ENCODE results near the gene SMYD4. TPM values are rescaled to one million over a fixed set of nuclear protein-coding genes. Genes with fewer than 3 reads are reported as not detected.

The SMYD4 gene
- total RNA-seq, 1 experiment from 2014 or later = 9.3 TPM

DNA sequence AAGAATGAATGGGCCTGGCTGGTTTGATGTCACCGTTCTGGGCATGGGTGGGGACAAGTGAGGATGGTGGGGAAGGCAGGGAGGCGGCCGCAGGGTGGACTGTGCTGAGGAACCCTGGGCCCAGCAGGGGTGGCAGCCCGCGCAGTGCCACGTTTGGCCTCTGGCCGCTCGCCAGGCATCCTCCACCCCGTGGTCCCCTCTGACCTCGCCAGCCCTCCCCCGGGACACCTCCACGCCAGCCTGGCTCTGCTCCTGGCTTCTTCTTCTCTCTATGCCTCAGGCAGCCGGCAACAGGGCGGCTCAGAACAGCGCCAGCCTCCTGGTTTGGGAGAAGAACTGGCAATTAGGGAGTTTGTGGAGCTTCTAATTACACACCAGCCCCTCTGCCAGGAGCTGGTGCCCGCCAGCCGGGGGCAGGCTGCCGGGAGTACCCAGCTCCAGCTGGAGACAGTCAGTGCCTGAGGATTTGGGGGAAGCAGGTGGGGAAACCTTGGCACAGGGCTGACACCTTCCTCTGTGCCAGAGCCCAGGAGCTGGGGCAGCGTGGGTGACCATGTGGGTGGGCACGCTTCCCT lies 74.4 kb downstream of the SMYD4 start:
- intact Hi-C loops (cut with micrococcal nuclease) = no loop called here

DNA sequence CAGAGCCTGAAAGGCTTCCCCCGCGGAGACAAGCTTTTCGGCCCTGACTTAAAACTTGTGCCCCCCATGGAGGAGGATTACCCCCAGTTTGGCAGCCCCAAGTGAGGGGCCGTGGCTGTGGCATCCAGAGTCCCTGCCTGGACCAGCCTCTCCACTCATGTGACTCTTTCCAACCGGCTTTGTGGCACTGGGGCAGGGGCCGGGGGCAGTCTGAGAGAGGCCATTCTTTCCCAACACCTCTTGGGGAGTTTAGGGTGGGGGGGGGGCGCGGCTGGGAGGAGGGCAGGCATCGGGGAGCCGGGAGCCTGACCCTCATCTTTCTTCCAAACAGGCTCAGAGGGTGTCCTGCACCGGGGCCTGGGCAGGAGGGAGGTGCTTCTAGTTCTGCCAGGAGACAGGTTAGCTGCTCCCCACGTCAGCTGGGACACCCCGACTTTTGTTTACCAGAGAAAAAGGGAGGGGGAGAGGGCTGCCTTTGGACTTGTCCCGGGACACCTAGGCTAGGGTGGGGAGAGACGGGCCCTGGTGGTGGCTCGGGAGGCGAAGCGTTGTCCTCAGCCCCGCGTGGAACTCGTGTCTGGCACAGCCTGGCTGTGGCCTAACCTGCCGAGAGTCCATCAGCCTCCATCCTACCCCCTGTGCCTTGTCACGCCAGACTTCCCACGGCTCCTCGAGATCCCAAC lies 75.1 kb downstream of the SMYD4 start:
- Histone ChIP-seq H4K20me1 (ENCODE audit: low read length) (no peaks in the 10 kb centered on the region), H3K27me3 (ENCODE audit: low read length) (no peaks in the 10 kb centered on the region), H3K4me3 (ENCODE audit: low read length) (no peak overlapping the region), H3K9me3 (ENCODE audit: low read length) (no peaks in the 10 kb centered on the region), H3K9ac (ENCODE audit: low read length) (no peak overlapping the region), H3F3A (ENCODE audit: low read length, unreplicated experiment) (no peaks in the 10 kb centered on the region), H2AFZ (ENCODE audit: low read length) (no peak overlapping the region), H3K9me2 (replicated peaks; ENCODE audit: low read length) (no peaks in the 10 kb centered on the region), H3K4me1 (ENCODE audit: insufficient read depth, low read length) (peaks cover 14% of the 10 kb centered on the region), H3K4me2 (ENCODE audit: low read length) (no peak overlapping the region), H3K36me3 (ENCODE audit: low read depth, low read length) (no peaks in the 10 kb centered on the region), H3K27ac (ENCODE audit: low read length) (no peak overlapping the region), H3K79me2 (ENCODE audit: low read length) (no peaks in the 10 kb centered on the region)
- ChIA-PET POLR2A (ENCODE audit: unreplicated experiment) (no interaction called here), CTCF (no interaction called here)
- no peak for ATAC-seq
- intact Hi-C loops (cut with micrococcal nuclease) = no loop called here
- no TSS peak for BruUV-seq (replicated peaks)
- no peak for DNase-seq
- TF ChIP-seq EZH2phosphoT487 (IDR thresholded peaks at IDR 0.05; ENCODE audit: borderline replicate concordance, low read length) (no peak), EZH2 (IDR thresholded peaks at IDR 0.05; ENCODE audit: low read length, unreplicated experiment) (no peak)
- TF ChIP-seq, protein P1, sequence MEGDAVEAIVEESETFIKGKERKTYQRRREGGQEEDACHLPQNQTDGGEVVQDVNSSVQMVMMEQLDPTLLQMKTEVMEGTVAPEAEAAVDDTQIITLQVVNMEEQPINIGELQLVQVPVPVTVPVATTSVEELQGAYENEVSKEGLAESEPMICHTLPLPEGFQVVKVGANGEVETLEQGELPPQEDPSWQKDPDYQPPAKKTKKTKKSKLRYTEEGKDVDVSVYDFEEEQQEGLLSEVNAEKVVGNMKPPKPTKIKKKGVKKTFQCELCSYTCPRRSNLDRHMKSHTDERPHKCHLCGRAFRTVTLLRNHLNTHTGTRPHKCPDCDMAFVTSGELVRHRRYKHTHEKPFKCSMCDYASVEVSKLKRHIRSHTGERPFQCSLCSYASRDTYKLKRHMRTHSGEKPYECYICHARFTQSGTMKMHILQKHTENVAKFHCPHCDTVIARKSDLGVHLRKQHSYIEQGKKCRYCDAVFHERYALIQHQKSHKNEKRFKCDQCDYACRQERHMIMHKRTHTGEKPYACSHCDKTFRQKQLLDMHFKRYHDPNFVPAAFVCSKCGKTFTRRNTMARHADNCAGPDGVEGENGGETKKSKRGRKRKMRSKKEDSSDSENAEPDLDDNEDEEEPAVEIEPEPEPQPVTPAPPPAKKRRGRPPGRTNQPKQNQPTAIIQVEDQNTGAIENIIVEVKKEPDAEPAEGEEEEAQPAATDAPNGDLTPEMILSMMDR (conservative IDR thresholded peaks at IDR 0.05; ENCODE audit: low read depth, low read length) = no peak

More for the DNA sequence above, 74.4 kb downstream of the SMYD4 start:
- no peak overlapping the region for H3K4me2 ChIP-seq (ENCODE audit: low read length)
- peaks cover 14% of the 10 kb centered on the region for H3K4me1 ChIP-seq (ENCODE audit: insufficient read depth, low read length)
- no peak overlapping the region for H3K27ac ChIP-seq (ENCODE audit: low read length)
- ATAC-seq (no peak), DNase-seq (no peak)
- H3K9me2 ChIP-seq (replicated peaks; ENCODE audit: low read length) = no peaks in the 10 kb centered on the region
- H3K36me3 ChIP-seq (ENCODE audit: low read depth, low read length) = no peaks in the 10 kb centered on the region
- no peak overlapping the region for H2AFZ ChIP-seq (ENCODE audit: low read length)
- H3K9ac ChIP-seq (ENCODE audit: low read length) = no peak overlapping the region
- H3K27me3 ChIP-seq (ENCODE audit: low read length) = no peaks in the 10 kb centered on the region
- H3F3A ChIP-seq (ENCODE audit: low read length, unreplicated experiment) = no peaks in the 10 kb centered on the region
- TF ChIP-seq EZH2 (IDR thresholded peaks at IDR 0.05; ENCODE audit: low read length, unreplicated experiment) (no peak), EZH2phosphoT487 (IDR thresholded peaks at IDR 0.05; ENCODE audit: borderline replicate concordance, low read length) (no peak)
- TF ChIP-seq, protein P1 (conservative IDR thresholded peaks at IDR 0.05; ENCODE audit: low read depth, low read length) = no peak
- H3K9me3 ChIP-seq (ENCODE audit: low read length) = no peaks in the 10 kb centered on the region
- no peaks in the 10 kb centered on the region for H4K20me1 ChIP-seq (ENCODE audit: low read length)
- POLR2A ChIA-PET (ENCODE audit: unreplicated experiment) = no interaction called here
- no TSS peak for BruUV-seq (replicated peaks)
- CTCF ChIA-PET = no interaction called here
- no peaks in the 10 kb centered on the region for H3K79me2 ChIP-seq (ENCODE audit: low read length)
- no peak overlapping the region for H3K4me3 ChIP-seq (ENCODE audit: low read length)

DNA sequence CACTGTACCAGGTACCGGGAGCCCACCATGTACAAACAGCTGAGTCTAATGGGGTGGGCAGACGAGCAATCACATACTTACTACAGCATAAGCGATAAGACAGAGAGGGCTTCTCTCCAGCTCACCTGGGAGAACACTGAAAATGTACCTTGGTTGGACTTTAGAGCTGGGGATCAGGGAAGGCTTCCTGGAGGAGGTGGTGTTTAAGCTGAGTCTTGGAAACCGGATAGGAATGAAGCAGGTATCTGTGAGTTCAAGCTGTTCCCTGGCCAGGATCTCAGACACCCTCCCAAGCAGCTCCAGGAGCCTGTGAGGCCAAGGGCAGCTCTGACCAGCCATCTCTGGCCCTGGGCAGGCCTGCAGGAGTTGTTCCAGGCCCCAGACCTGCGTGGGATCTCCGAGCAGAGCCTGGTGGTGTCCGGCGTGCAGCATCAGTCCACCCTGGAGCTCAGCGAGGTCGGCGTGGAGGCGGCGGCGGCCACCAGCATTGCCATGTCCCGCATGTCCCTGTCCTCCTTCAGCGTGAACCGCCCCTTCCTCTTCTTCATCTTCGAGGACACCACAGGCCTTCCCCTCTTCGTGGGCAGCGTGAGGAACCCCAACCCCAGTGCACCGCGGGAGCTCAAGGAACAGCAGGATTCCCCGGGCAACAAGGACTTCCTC lies 75.8 kb downstream of the SMYD4 start:
- DNase-seq = no peak
- H3K4me3 ChIP-seq (ENCODE audit: low read length) = no peak overlapping the region
- H3K27ac ChIP-seq (ENCODE audit: low read length) = no peak overlapping the region
- H4K20me1 ChIP-seq (ENCODE audit: low read length) = no peaks in the 10 kb centered on the region
- intact Hi-C loops (cut with micrococcal nuclease) = no loop called here
- H2AFZ ChIP-seq (ENCODE audit: low read length) = no peak overlapping the region
- no peaks in the 10 kb centered on the region for H3K79me2 ChIP-seq (ENCODE audit: low read length)
- no peaks in the 10 kb centered on the region for H3F3A ChIP-seq (ENCODE audit: low read length, unreplicated experiment)
- no peak overlapping the region for H3K4me2 ChIP-seq (ENCODE audit: low read length)
- peaks cover 14% of the 10 kb centered on the region for H3K4me1 ChIP-seq (ENCODE audit: insufficient read depth, low read length)
- H3K9ac ChIP-seq (ENCODE audit: low read length) = no peak overlapping the region
- no TSS peak for BruUV-seq (replicated peaks)
- no peaks in the 10 kb centered on the region for H3K9me2 ChIP-seq (replicated peaks; ENCODE audit: low read length)
- ATAC-seq = no peak
- no peak for TF ChIP-seq EZH2phosphoT487 (IDR thresholded peaks at IDR 0.05; ENCODE audit: borderline replicate concordance, low read length)
- no peaks in the 10 kb centered on the region for H3K36me3 ChIP-seq (ENCODE audit: low read depth, low read length)
- ChIA-PET CTCF (no interaction called here), POLR2A (ENCODE audit: unreplicated experiment) (no interaction called here)
- no peaks in the 10 kb centered on the region for H3K9me3 ChIP-seq (ENCODE audit: low read length)
- no peaks in the 10 kb centered on the region for H3K27me3 ChIP-seq (ENCODE audit: low read length)

Data from PC-3 (cell line).